WERI-Rb-1 (cell line): ENCODE data around the gene SOX30.

Experiments used
- DNase-seq: peaks from one replicate; pipeline ENCODE4 v3.0.0-alpha.2; 2020
- H3K27ac ChIP-seq: fragments of 250-450 bp; sonication (Bioruptor Pico); 2 replicates; pipeline ENCODE4 v1.5.1; 2020; ENCODE audit warnings: mild to moderate bottlenecking, moderate library complexity
- H3K27me3 ChIP-seq: fragments of 250-450 bp; sonication (Bioruptor Pico); 2 replicates; pipeline ENCODE4 v1.5.1; 2021; ENCODE audit warnings: mild to moderate bottlenecking, low read depth, moderate library complexity; ENCODE audit not compliant: insufficient read depth, severe bottlenecking
- H3K36me3 ChIP-seq: fragments of 250-450 bp; sonication (Bioruptor Pico); 2 replicates; pipeline ENCODE4 v1.5.1; 2020; ENCODE audit warnings: mild to moderate bottlenecking, moderate library complexity
- H3K4me3 ChIP-seq: 2 replicates; pipeline ENCODE4 v1.5.1; 2011; ENCODE audit warnings: low read depth, mild to moderate bottlenecking, control low read depth, low read length
- H3K9me3 ChIP-seq: fragments of 250-450 bp; sonication (Bioruptor Pico); 2 replicates; pipeline ENCODE4 v1.5.1; 2021; ENCODE audit warnings: mild to moderate bottlenecking, moderate library complexity; ENCODE audit not compliant: severe bottlenecking
- TF ChIP-seq, protein P1 (sequence below): IDR thresholded peaks from 2 replicates; pipeline ENCODE4 v1.5.1; 2011; ENCODE audit warnings: low read depth, mild to moderate bottlenecking, control low read depth, inconsistent platforms, low read length

Gene SOX30

DNA sequence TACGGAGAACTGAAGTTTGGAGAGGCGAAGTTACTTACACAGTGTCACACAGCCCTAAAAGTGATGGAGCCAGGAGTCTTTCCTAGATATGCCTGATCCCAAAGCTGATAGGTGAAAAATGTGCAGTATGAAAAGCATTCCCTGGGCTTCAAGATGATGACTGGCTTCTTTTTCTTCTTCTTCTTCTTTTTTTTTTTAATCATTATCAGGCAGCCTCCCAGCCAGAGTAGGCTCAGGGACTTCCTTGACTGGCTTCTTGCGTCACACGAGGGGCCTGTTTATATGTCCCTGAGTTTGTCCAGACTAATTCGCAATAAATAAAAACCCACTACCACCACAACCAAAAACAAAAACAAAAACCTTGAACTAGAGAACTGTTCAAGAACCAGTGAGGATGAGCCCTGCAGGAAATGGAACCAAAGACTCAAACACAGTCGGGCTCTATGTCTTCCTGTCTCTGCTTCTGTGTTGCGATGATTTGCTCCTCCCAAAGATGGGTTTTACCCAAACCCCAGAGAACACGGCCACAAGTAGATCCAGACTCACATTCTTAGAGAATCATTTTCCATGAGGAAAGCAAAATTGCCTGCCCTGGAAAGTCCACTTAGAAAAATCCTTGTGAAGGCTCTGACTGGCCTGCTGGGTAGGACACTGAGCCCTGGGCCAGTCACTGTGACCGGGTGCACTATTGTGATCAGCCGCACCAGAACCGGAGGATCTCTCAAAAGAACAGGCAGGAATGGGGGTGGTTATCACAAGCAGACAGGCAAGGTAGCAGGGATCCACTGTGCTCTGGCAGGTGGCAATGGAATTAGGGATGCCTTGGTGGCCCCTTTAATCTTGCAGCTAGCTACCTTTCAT, 38.6 kb downstream of the SOX30 start:
- Histone ChIP-seq H3K9me3 (no peaks in the 10 kb centered on the region), H3K36me3 (no peaks in the 10 kb centered on the region), H3K27ac (no peak overlapping the region; the same call in 1 of the 2 replicates), H3K4me3 (no peak overlapping the region), H3K27me3 (no peaks in the 10 kb centered on the region)
- peak; percentile 22 for DNase-seq
- TF ChIP-seq, protein P1, sequence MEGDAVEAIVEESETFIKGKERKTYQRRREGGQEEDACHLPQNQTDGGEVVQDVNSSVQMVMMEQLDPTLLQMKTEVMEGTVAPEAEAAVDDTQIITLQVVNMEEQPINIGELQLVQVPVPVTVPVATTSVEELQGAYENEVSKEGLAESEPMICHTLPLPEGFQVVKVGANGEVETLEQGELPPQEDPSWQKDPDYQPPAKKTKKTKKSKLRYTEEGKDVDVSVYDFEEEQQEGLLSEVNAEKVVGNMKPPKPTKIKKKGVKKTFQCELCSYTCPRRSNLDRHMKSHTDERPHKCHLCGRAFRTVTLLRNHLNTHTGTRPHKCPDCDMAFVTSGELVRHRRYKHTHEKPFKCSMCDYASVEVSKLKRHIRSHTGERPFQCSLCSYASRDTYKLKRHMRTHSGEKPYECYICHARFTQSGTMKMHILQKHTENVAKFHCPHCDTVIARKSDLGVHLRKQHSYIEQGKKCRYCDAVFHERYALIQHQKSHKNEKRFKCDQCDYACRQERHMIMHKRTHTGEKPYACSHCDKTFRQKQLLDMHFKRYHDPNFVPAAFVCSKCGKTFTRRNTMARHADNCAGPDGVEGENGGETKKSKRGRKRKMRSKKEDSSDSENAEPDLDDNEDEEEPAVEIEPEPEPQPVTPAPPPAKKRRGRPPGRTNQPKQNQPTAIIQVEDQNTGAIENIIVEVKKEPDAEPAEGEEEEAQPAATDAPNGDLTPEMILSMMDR: no peak

DNA sequence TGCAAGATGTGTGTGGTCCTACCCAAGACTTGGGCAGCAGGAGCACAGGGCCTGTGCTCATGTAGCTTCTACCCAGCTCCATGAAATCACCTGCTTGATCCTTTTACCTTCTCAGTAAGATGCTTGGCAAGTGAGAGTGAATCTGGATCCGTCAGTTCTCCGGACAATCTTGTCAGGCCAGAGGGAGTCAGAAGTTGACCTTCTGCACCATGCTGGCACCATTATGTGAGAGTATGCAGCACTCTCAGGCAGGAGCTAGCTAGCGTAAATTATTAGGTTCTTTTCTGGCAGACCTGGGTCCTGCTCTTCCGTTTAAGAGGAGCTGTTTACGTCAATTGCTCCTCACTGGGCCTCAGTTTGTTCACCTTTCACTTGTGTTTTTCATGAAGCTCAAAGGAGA, 39.7 kb downstream of the SOX30 start:
- Histone ChIP-seq H3K36me3 (no peaks in the 10 kb centered on the region), H3K9me3 (no peaks in the 10 kb centered on the region), H3K4me3 (no peak overlapping the region), H3K27me3 (no peaks in the 10 kb centered on the region), H3K27ac (peak overlapping the region; percentile 78)
- TF ChIP-seq, protein P1: no peak
- no peak for DNase-seq

DNA sequence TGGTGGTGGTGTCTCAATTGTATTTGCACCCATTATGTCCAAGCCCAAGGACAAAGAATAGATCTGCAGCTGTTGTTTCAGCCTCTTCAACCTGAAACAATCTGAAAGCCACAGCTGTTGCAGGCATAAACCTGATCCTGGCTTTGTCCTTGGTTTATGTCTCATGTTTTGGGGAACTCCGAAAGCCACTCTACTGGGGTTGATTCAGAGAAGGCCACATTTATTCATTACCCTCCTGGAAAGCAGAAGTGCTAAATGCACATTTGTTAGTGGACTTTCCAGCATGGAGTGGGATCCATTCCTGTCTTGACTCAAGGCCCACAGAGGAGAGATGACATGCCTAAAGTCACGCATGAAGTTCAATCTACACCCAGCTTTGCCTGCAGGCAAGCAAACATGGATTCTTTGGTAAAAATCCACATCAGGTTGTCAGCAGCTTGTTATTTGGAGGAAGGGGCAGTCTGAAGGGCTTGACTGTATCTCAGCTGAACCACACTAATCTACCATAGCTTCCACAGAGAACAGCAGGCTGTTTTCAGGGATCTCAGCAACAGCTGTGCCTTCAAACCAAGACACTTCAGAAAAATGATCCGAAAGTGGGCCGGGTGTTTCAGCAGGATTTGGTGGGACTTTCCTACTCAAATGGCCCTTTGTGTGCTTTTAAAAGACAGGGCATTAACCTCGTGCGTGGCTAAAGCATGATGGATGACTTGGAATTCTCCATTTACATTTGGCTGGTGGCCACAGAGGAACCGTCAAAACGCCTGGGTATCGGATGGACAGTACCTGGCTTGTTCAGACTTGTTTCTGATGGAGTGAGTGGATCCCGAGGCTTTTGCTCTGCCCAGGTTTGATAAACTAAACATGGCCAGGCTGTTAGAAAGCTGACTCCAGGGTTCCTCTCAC, 40.4 kb downstream of the SOX30 start:
- H3K27ac ChIP-seq: peak overlapping the region; percentile 78
- TF ChIP-seq, protein P1: no peak
- H3K36me3 ChIP-seq: no peaks in the 10 kb centered on the region
- no peaks in the 10 kb centered on the region for H3K9me3 ChIP-seq
- peak; percentile 55 for DNase-seq
- no peak overlapping the region for H3K4me3 ChIP-seq
- no peaks in the 10 kb centered on the region for H3K27me3 ChIP-seq

DNA sequence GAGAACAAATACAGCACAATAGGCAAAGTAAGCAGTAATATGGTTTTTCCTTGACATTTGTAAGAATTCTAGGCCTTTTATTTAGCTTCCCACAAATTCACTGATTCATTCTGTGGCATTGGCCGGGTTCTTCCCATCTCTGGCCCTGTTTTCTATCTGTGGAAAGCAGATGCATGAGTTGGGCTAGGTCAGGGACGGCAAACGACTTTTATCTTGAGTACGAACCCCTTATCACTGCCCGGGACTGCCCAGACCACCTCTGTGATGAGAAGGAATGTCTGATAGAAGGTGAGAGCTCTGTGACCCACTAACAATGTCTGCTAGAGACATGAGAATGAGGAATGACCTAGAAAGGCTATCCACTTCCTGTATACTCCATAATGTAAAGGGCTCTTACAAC, 41.2 kb downstream of the SOX30 start:
- H3K27ac ChIP-seq: peak overlapping the region; percentile 78
- H3K9me3 ChIP-seq: no peaks in the 10 kb centered on the region
- DNase-seq: no peak
- no peaks in the 10 kb centered on the region for H3K27me3 ChIP-seq
- TF ChIP-seq, protein P1: no peak
- H3K36me3 ChIP-seq: no peaks in the 10 kb centered on the region
- no peak overlapping the region for H3K4me3 ChIP-seq

DNA sequence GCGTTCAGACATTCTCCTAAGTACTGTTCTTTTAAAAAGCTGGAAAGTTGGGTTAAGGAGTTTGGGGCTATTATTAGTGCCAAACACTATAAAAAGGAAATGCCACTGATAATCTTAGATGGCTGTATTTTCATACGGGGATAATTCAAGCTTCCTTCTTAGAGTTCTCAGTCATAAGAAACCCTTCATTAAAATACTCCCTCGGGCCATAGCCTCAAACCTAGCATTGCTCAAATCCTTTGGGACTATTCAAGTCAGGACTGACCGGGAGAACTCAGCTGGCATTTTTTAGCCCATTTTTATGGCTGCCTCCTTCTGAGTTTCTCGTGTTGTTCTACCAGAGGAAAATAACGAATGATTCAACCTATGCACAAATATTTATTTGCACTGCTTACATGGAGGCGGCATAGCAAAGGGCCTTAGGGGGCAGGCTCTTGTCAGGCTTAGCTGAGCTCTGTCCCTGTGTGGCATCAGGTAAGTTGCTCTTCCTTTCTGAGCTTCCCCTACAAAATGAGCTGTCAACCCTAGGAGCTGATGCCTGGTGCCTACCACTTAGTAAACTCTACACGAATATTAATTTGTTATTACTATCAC, 43.2 kb downstream of the SOX30 start:
- DNase-seq: no peak
- Histone ChIP-seq H3K4me3 (no peak overlapping the region), H3K27ac (no peak overlapping the region)

More for the DNA sequence above, 43.2 kb downstream of the SOX30 start:
- no peaks in the 10 kb centered on the region for H3K27me3 ChIP-seq
- no peaks in the 10 kb centered on the region for H3K36me3 ChIP-seq
- TF ChIP-seq, protein P1: no peak
- no peaks in the 10 kb centered on the region for H3K9me3 ChIP-seq
